HCT116 (cell line): Measurements from ENCODE around the gene NELL1. TPM values are rescaled to one million over a fixed set of nuclear protein-coding genes. Genes with fewer than 3 reads are reported as not detected.

ENCODE experiments used
- ATAC-seq: fragments of 200-7000 bp; cut with Tn5 transposase; 2 replicates; pipeline ENCODE4 v1.9.1; 2020; ENCODE audit warnings: mild to moderate bottlenecking, moderate library complexity
- BruUV-seq: library from RNA; stranded (reverse); fragments of 400-500 nt; replicated peaks from 2 replicates; lab custom pipeline; 2021; lab: Mats Ljungman, UMichigan
- CTCF ChIA-PET: fragments of 300-600 bp; sonication (Branson Sonifier 250); formaldehyde crosslinking; loops from one replicate; lab custom pipeline; 2021; ENCODE audit warnings: antibody characterized with exemption; lab: Charles Lee
- POLR2A ChIA-PET: fragments of 300-600, 350-600 bp; sonication (Branson Sonifier 250); formaldehyde crosslinking; loops from one replicate; lab custom pipeline; 2021; ENCODE audit warnings: antibody characterized with exemption; lab: Charles Lee
- RAD21 ChIA-PET, 2 experiments: fragments of 300-600 bp; sonication (Branson Sonifier 250); formaldehyde crosslinking; loops; one replicate each; lab custom pipeline; 2023; ENCODE audit warnings: low total read pairs in 2 of 2; ENCODE audit not compliant: uncharacterized antibody in 2 of 2, unreplicated experiment in 2 of 2, low non-redundant PET in 1 of 2; lab: Charles Lee
- DNase-seq: peaks from one replicate; pipeline ENCODE4 v3.0.0-alpha.2; 2010; ENCODE audit warnings: low read depth, low spot score
- H2AFZ ChIP-seq: fragments of 200-600 bp; shearing (Covaris generic), sonication (generic); 2 replicates; pipeline ENCODE4 v1.6.1; 2017; ENCODE audit warnings: low read depth, mixed run types, mixed read lengths, antibody characterized with exemption, low read length; ENCODE audit not compliant: poor library complexity, severe bottlenecking
- H3K27ac ChIP-seq: 2 replicates; pipeline ENCODE4 v1.5.1; 2012; ENCODE audit warnings: low read depth, low read length
- H3K27me3 ChIP-seq: fragments of 200-600 bp; sonication (generic); 2 replicates; pipeline ENCODE4 v1.6.1; 2016; ENCODE audit warnings: mixed run types, low read length, mixed read lengths; ENCODE audit not compliant: insufficient read depth
- H3K36me3 ChIP-seq, 2 experiments: fragments of 200-500 bp in 1 of 2; fragments of 200-600 bp in 1 of 2; sonication (Bioruptor generic) in 1 of 2; sonication (generic) in 1 of 2; 2 replicates each; pipeline versions ENCODE4 v1.5.1 to v1.6.1; 2014 to 2016; ENCODE audit warnings: low read length in 2 of 2, inconsistent platforms in 1 of 2, mixed read lengths in 1 of 2, mixed run types in 1 of 2; ENCODE audit not compliant: insufficient read depth in 2 of 2, control insufficient read depth in 1 of 2
- H3K4me1 ChIP-seq, 2 experiments: fragments of 200-600 bp in 1 of 2; sonication (generic) in 1 of 2; 2 replicates each; pipeline versions ENCODE4 v1.5.1 to v1.6.1; 2012 to 2017; ENCODE audit warnings: low read length in 2 of 2, inconsistent platforms in 1 of 2, mild to moderate bottlenecking in 1 of 2, mixed read lengths in 1 of 2, mixed run types in 1 of 2, moderate library complexity in 1 of 2; ENCODE audit not compliant: insufficient read depth in 2 of 2, control insufficient read depth in 1 of 2
- H3K4me2 ChIP-seq: fragments of 200-600 bp; sonication (generic); 2 replicates; pipeline ENCODE4 v1.6.1; 2017; ENCODE audit warnings: mixed run types, low read length, mixed read lengths
- H3K4me3 ChIP-seq, 2 experiments: fragments of 200-600 bp in 1 of 2; sonication (generic) in 1 of 2; replicated peaks in 1 of 2; 2 replicates each; pipeline ENCODE4 v1.5.1; 2011 to 2016; ENCODE audit warnings: low read length in 2 of 2, control low read depth in 1 of 2, low read depth in 1 of 2, mild to moderate bottlenecking in 1 of 2, mixed read lengths in 1 of 2, mixed run types in 1 of 2
- H3K79me2 ChIP-seq: fragments of 200-600 bp; sonication (generic); 2 replicates; pipeline ENCODE4 v1.6.1; 2017; ENCODE audit warnings: mild to moderate bottlenecking, mixed run types, low read length, moderate library complexity, mixed read lengths; ENCODE audit not compliant: insufficient read depth
- H3K9ac ChIP-seq: fragments of 200-600 bp; sonication (generic); 2 replicates; pipeline ENCODE4 v1.6.1; 2016; ENCODE audit warnings: low read length, mixed read lengths
- H3K9me2 ChIP-seq: fragments of 200-600 bp; sonication (generic), shearing (Covaris generic); 2 replicates; pipeline ENCODE4 v1.6.1; 2017; ENCODE audit warnings: mixed run types, mild to moderate bottlenecking, moderate library complexity; ENCODE audit not compliant: insufficient read depth
- H3K9me3 ChIP-seq, 2 experiments: fragments of 200-500 bp in 1 of 2; fragments of 200-600 bp in 1 of 2; sonication (Bioruptor generic) in 1 of 2; sonication (generic) in 1 of 2; 2 replicates each; pipeline ENCODE4 v1.6.1; 2014 to 2017; ENCODE audit warnings: low read length in 2 of 2, mixed read lengths in 2 of 2, inconsistent platforms in 1 of 2, low read depth in 1 of 2, mild to moderate bottlenecking in 1 of 2, mixed run types in 1 of 2, moderate library complexity in 1 of 2; ENCODE audit not compliant: control insufficient read depth in 1 of 2, insufficient read depth in 1 of 2
- H4K20me1 ChIP-seq: fragments of 200-600 bp; sonication (generic), shearing (Covaris generic); 2 replicates; pipeline ENCODE4 v1.6.1; 2017; ENCODE audit warnings: mixed run types, mild to moderate bottlenecking, moderate library complexity; ENCODE audit not compliant: insufficient read depth
- CBX3 ChIP-seq: IDR thresholded peaks from 2 replicates; pipeline ENCODE4 v1.6.1; 2012; ENCODE audit warnings: low read depth
- CEBPB ChIP-seq: IDR thresholded peaks from 2 replicates; pipeline ENCODE4 v1.6.1; 2012; ENCODE audit warnings: low read depth
- EGR1 ChIP-seq: IDR thresholded peaks from 2 replicates; pipeline ENCODE4 v1.6.1; 2012; ENCODE audit warnings: low read depth
- EZH2 ChIP-seq: fragments of 200-600 bp; sonication (generic); IDR thresholded peaks from 2 replicates; pipeline ENCODE4 v1.6.1; 2017; ENCODE audit warnings: antibody characterized with exemption, mixed run types
- EZH2phosphoT487 ChIP-seq: fragments of 200-600 bp; IDR thresholded peaks from 2 replicates; pipeline ENCODE4 v1.6.1; 2018; ENCODE audit warnings: antibody characterized with exemption, borderline replicate concordance
- JUND ChIP-seq: IDR thresholded peaks from 2 replicates; pipeline ENCODE4 v1.6.1; 2012
- POLR2A ChIP-seq: IDR thresholded peaks from 2 replicates; pipeline ENCODE4 v1.7.0; 2011; ENCODE audit warnings: borderline replicate concordance; ENCODE audit not compliant: insufficient read depth, insufficient read length; ENCODE audit errors: extremely low read depth
- POLR2AphosphoS5 ChIP-seq: IDR thresholded peaks from 2 replicates; pipeline ENCODE4 v1.6.1; 2011; ENCODE audit warnings: mild to moderate bottlenecking, low read depth, low read length, moderate library complexity
- RAD21 ChIP-seq: IDR thresholded peaks from 2 replicates; pipeline ENCODE4 v1.6.1; 2012; ENCODE audit warnings: low read depth, mild to moderate bottlenecking
- SIN3A ChIP-seq: IDR thresholded peaks from 2 replicates; pipeline ENCODE4 v1.6.1; 2012; ENCODE audit warnings: low read depth
- SP1 ChIP-seq: IDR thresholded peaks from 2 replicates; pipeline ENCODE4 v1.6.1; 2012; ENCODE audit warnings: low read depth
- SRF ChIP-seq: IDR thresholded peaks from 2 replicates; pipeline ENCODE4 v1.6.1; 2012; ENCODE audit warnings: low read depth
- TCF7L2 ChIP-seq: IDR thresholded peaks from 2 replicates; pipeline ENCODE4 v1.7.0; 2011; ENCODE audit warnings: borderline replicate concordance, inconsistent platforms; ENCODE audit not compliant: insufficient read depth, insufficient read length; ENCODE audit errors: extremely low read depth
- ZFX ChIP-seq: fragments of 450-650 bp; IDR thresholded peaks from 2 replicates; pipeline ENCODE4 v1.6.1; 2017
- ZNF274 ChIP-seq: fragments of 200-500 bp; sonication (Bioruptor generic); IDR thresholded peaks from 2 replicates; pipeline ENCODE4 v1.6.1; 2014; ENCODE audit warnings: mild to moderate bottlenecking, low read depth, low read length, inconsistent platforms
- intact Hi-C: fragments of 100-400 bp; cut with micrococcal nuclease; formaldehyde crosslinking; loops from 2 replicates; pipeline ENCODE4 v1.10.0; 2022
- total RNA-seq: library from RNA; stranded (reverse); gene quantifications from one replicate; pipeline ENCODE4 v1.2.1, GENCODE V29; 2021; ENCODE audit not compliant: unreplicated experiment
- TF ChIP-seq, protein P1 (sequence below), 3 experiments: fragments of 200-600 bp in 1 of 3; sonication (generic) in 1 of 3; IDR thresholded peaks in 2 of 3; conservative IDR thresholded peaks in 1 of 3; 2 replicates each; pipeline ENCODE4 v1.5.1; 2012 to 2017; ENCODE audit warnings: low read depth in 2 of 3, low read length in 2 of 3, antibody characterized with exemption in 1 of 3, borderline replicate concordance in 1 of 3, control low read depth in 1 of 3, mild to moderate bottlenecking in 1 of 3, mixed read lengths in 1 of 3, mixed run types in 1 of 3, moderate library complexity in 1 of 3; ENCODE audit not compliant: insufficient read depth in 1 of 3
- TF ChIP-seq, protein P2 (sequence below): IDR thresholded peaks from 2 replicates; pipeline ENCODE4 v1.6.1; 2012

Gene NELL1
- total RNA-seq, 1 experiment from 2014 or later = not detected

DNA sequence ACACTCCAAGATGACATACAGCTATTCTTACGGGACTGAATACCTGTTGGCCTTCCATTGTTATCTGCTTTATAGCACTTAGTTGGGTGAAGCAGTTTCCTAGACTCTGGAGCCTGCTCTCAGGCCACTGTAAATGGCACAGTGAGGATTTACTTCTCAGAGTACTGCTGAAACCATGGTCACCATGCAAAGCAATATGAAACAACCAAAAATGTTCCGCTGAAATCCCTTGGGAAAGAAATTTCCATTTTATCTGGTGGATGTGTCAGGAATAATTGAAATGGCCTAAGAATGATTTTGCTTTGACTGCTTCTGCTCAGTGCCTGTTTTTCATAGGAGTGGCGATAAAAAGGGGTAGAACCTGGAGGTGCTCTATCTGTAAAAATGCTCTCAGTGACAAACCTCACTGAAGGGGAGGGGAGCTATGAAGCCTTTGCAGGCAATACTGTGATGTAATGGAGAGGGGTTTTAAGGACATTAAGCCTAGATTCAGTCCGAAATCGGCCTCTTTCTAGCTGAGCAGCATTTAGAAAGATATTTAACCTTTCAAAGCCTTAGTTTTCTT, 871.9 kb downstream of the NELL1 start:
- POLR2A ChIA-PET = no interaction called here
- no peaks in the 10 kb centered on the region for H3K4me1 ChIP-seq
- peaks cover 12 to 20% of the 10 kb centered on the region in 2 experiments; a peak in 2 of 4 replicates for H3K9me3 ChIP-seq
- RAD21 ChIA-PET = no interaction called here
- H3K36me3 ChIP-seq = no peaks in the 10 kb centered on the region
- no peak for TF ChIP-seq POLR2AphosphoS5
- TF ChIP-seq, all 23 proteins: peak for 0
- Histone ChIP-seq H3K9ac (no peak overlapping the region), H3K27ac (no peak overlapping the region), H3K79me2 (no peaks in the 10 kb centered on the region), H3K4me3 (no peak overlapping the region), H3K27me3 (no peaks in the 10 kb centered on the region), H2AFZ (no peak overlapping the region), H4K20me1 (no peaks in the 10 kb centered on the region), H3K9me2 (no peaks in the 10 kb centered on the region), H3K4me2 (no peak overlapping the region)
- BruUV-seq = no TSS peak
- intact Hi-C loops = no loop called here
- ATAC-seq = no peak
- CTCF ChIA-PET = no interaction called here
- no peak for DNase-seq

DNA sequence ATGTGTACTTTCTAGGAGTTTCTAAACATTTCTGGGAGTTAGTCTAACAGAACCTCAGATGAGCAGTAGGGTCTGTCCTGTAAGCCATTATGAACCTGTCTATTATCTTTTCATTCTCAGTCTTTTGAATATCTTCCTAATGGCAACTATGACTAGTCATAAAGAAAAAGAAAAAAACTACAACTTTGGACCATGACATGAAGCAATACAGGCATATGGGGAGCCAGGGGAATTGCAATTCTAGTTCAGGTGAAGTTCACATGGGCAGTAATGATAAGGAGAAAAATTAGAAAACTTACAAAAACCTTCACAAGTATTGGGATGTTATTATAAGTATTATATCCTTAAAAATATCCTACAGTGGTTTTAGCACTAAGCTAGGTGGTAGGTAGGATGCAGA, 874.5 kb downstream of the NELL1 start:
- Histone ChIP-seq H3K9me2 (no peaks in the 10 kb centered on the region), H3K4me2 (no peak overlapping the region), H3K9me3 (peaks cover 8 to 34% of the 10 kb centered on the region in 2 experiments; a peak in 2 of 4 replicates), H3K79me2 (no peaks in the 10 kb centered on the region), H4K20me1 (no peaks in the 10 kb centered on the region), H3K36me3 (no peaks in the 10 kb centered on the region), H3K9ac (no peak overlapping the region), H3K4me3 (no peak overlapping the region), H3K27ac (no peak overlapping the region), H3K4me1 (no peaks in the 10 kb centered on the region), H2AFZ (no peak overlapping the region), H3K27me3 (no peaks in the 10 kb centered on the region)
- intact Hi-C loops = no loop called here
- BruUV-seq = no TSS peak
- ATAC-seq (no peak), DNase-seq (no peak)
- RAD21 ChIA-PET = no interaction called here
- POLR2A ChIA-PET = no interaction called here
- CTCF ChIA-PET = no interaction called here
- TF ChIP-seq, protein P1, sequence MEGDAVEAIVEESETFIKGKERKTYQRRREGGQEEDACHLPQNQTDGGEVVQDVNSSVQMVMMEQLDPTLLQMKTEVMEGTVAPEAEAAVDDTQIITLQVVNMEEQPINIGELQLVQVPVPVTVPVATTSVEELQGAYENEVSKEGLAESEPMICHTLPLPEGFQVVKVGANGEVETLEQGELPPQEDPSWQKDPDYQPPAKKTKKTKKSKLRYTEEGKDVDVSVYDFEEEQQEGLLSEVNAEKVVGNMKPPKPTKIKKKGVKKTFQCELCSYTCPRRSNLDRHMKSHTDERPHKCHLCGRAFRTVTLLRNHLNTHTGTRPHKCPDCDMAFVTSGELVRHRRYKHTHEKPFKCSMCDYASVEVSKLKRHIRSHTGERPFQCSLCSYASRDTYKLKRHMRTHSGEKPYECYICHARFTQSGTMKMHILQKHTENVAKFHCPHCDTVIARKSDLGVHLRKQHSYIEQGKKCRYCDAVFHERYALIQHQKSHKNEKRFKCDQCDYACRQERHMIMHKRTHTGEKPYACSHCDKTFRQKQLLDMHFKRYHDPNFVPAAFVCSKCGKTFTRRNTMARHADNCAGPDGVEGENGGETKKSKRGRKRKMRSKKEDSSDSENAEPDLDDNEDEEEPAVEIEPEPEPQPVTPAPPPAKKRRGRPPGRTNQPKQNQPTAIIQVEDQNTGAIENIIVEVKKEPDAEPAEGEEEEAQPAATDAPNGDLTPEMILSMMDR (IDR thresholded peaks at IDR 0.05 in 2 of 3, conservative IDR thresholded peaks at IDR 0.05 in 1 of 3; ENCODE audit: borderline replicate concordance in 1 of 3, insufficient read depth in 1 of 3, low read depth in 2 of 3, low read length in 2 of 3) = no peak
- TF ChIP-seq POLR2A (no peak), SIN3A (no peak), RAD21 (no peak), JUND (no peak), CBX3 (no peak), CEBPB (no peak), ZNF274 (no peak), SRF (no peak), SP1 (no peak), EZH2phosphoT487 (no peak), TCF7L2 (no peak), EGR1 (no peak), EZH2 (no peak), ZFX (no peak), POLR2AphosphoS5 (no peak)
- TF ChIP-seq, protein P2, sequence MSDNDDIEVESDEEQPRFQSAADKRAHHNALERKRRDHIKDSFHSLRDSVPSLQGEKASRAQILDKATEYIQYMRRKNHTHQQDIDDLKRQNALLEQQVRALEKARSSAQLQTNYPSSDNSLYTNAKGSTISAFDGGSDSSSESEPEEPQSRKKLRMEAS = no peak
